SK-N-SH (cell line): ENCODE measurements around the gene MFSD6L.

Experiments used
- CHD2 ChIP-seq: fragments of 150-350 bp; IDR thresholded peaks from 2 replicates; pipeline ENCODE4 v1.6.1; 2018; ENCODE audit warnings: low read length; ENCODE audit not compliant: partially characterized antibody
- CTCF ChIP-seq: fragments of 200-600 bp; sonication (generic); IDR thresholded peaks from 2 replicates; pipeline ENCODE4 v1.6.1; 2017; ENCODE audit warnings: antibody characterized with exemption, mild to moderate bottlenecking, moderate library complexity
- EP300 ChIP-seq, 2 experiments: IDR thresholded peaks; 2 replicates each; pipeline versions ENCODE4 v1.4.0 to v1.6.1; 2012; ENCODE audit warnings: borderline replicate concordance in 1 of 2, low read depth in 1 of 2, low read length in 1 of 2
- MAX ChIP-seq: IDR thresholded peaks from 2 replicates; pipeline ENCODE4 v1.4.0; 2012; ENCODE audit warnings: low read depth
- RAD21 ChIP-seq: IDR thresholded peaks from 2 replicates; pipeline ENCODE4 v1.6.1; 2012; ENCODE audit warnings: mild to moderate bottlenecking, low read length
- REST ChIP-seq: IDR thresholded peaks from 2 replicates; pipeline ENCODE4 v1.6.1; 2012; ENCODE audit warnings: mild to moderate bottlenecking, low read depth, low read length, moderate library complexity
- YY1 ChIP-seq: IDR thresholded peaks from 2 replicates; pipeline ENCODE4 v1.4.0; 2012; ENCODE audit warnings: low read depth, mild to moderate bottlenecking

GRCh38 chr17:8847891-8848290, 48.7 kb upstream of the MFSD6L start:
- TF ChIP-seq YY1 (no peak), REST (no peak), EP300 (IDR thresholded peaks at IDR 0.05; ENCODE audit: borderline replicate concordance in 1 of 2, low read depth in 1 of 2, low read length in 1 of 2) (no peak), CHD2 (no peak), CTCF (no peak), RAD21 (no peak), MAX (no peak)
